A549 (cell line): ENCODE results near the gene RAB3IP. TPM values are rescaled to one million over a fixed set of nuclear protein-coding genes. Genes with fewer than 3 reads are reported as not detected.

Experiments
- ATAC-seq, 2 experiments: fragments of 200-7000 bp in 1 of 2; fragments of >200 bp in 1 of 2; cut with Nextera tagmentation in 1 of 2; cut with Tn5 transposase in 1 of 2; 3 replicates each; pipeline versions ENCODE4 v1.8.0 to v1.9.1; 2018 to 2020; ENCODE audit warnings: mild to moderate bottlenecking in 1 of 2, moderate library complexity in 1 of 2
- CTCF ChIA-PET: fragments of 300-600 bp; sonication (Branson Sonifier 250); formaldehyde crosslinking; extraction: SDS; loops from one replicate; lab custom pipeline; 2021; ENCODE audit warnings: antibody characterized with exemption, inconsistent platforms; lab: Yijun Ruan, JAX
- POLR2A ChIA-PET: fragments of 350-600 bp; formaldehyde crosslinking; extraction: SDS; loops from one replicate; lab custom pipeline; 2021; ENCODE audit warnings: antibody characterized with exemption, inconsistent platforms; lab: Yijun Ruan, JAX
- DNase-seq, 2 experiments: peaks; one replicate each; pipeline versions ENCODE4 v3.0.0 to v3.0.0-alpha.2; 2011 to 2016; ENCODE audit warnings: low read depth in 1 of 2, low spot score in 1 of 2
- FAIRE-seq: peaks from 2 replicates; lab custom pipeline; 2011; peaks lifted over from hg19 to GRCh38; lab: Jason Lieb, UNC
- H3K27ac ChIP-seq, 2 experiments: fragments of >200 bp; sonication (Bioruptor Twin); formaldehyde crosslinking; 3 replicates each; pipeline ENCODE4 v1.5.1; 2016 to 2017
- H3K4me1 ChIP-seq: fragments of >200 bp; sonication (Bioruptor Twin); formaldehyde crosslinking; 3 replicates; pipeline ENCODE4 v1.6.1; 2016
- H3K4me2 ChIP-seq: fragments of >200 bp; sonication (Bioruptor Twin); formaldehyde crosslinking; 3 replicates; pipeline ENCODE4 v1.6.1; 2016
- H3K4me3 ChIP-seq: fragments of >200 bp; sonication (Bioruptor Twin); formaldehyde crosslinking; 3 replicates; pipeline ENCODE4 v1.5.1; 2016
- H3K9me3 ChIP-seq: fragments of >200 bp; sonication (Bioruptor Twin); formaldehyde crosslinking; 3 replicates; pipeline ENCODE4 v1.6.1; 2016
- CBX2 ChIP-seq: fragments of 200-600 bp; sonication (generic); IDR thresholded peaks from 2 replicates; pipeline ENCODE4 v1.6.1; 2016; ENCODE audit warnings: low read depth, mild to moderate bottlenecking, borderline replicate concordance
- CBX8 ChIP-seq: fragments of 200-600 bp; sonication (generic); IDR thresholded peaks from 2 replicates; pipeline ENCODE4 v1.6.1; 2016
- EHMT2 ChIP-seq: fragments of 200-600 bp; sonication (generic); IDR thresholded peaks from 2 replicates; pipeline ENCODE4 v1.6.1; 2016; ENCODE audit warnings: antibody characterized with exemption, low read depth, mild to moderate bottlenecking, moderate library complexity
- ESRRA ChIP-seq: fragments of 150-350 bp; IDR thresholded peaks from 2 replicates; pipeline ENCODE4 v1.6.1; 2014; ENCODE audit warnings: mild to moderate bottlenecking, low read length, borderline replicate concordance
- FOSB ChIP-seq: fragments of 250-450 bp; sonication (Bioruptor Pico); IDR thresholded peaks from 2 replicates; pipeline ENCODE4 v1.5.0; 2020; ENCODE audit warnings: mild to moderate bottlenecking, moderate library complexity
- FOSL2 ChIP-seq, 2 experiments: fragments of 450-650 bp in 1 of 2; fragments of >200 bp in 1 of 2; sonication (Bioruptor Twin) in 1 of 2; formaldehyde crosslinking; IDR thresholded peaks; 2 replicates each; pipeline versions ENCODE4 v1.5.0 to v1.6.1; 2016 to 2020; ENCODE audit warnings: mild to moderate bottlenecking in 1 of 2, moderate library complexity in 1 of 2
- FOXS1 ChIP-seq: fragments of 250-450 bp; sonication (Bioruptor Pico); IDR thresholded peaks from 2 replicates; pipeline ENCODE4 v1.5.0; 2020; ENCODE audit warnings: mild to moderate bottlenecking, moderate library complexity
- HDAC2 ChIP-seq: fragments of 200-600 bp; sonication (generic); IDR thresholded peaks from 2 replicates; pipeline ENCODE4 v1.6.1; 2016
- HES2 ChIP-seq: fragments of >200 bp; sonication (Bioruptor Twin); formaldehyde crosslinking; IDR thresholded peaks from 2 replicates; pipeline ENCODE4 v1.6.1; 2016
- HEYL ChIP-seq: fragments of 250-450 bp; sonication (Bioruptor Pico); IDR thresholded peaks from 2 replicates; pipeline ENCODE4 v1.8.0; 2021; ENCODE audit warnings: mild to moderate bottlenecking, moderate library complexity
- HOXB5 ChIP-seq: fragments of 250-450 bp; sonication (Bioruptor Pico); IDR thresholded peaks from 2 replicates; pipeline ENCODE4 v1.5.0; 2020; ENCODE audit warnings: mild to moderate bottlenecking, moderate library complexity
- JUN ChIP-seq, 2 experiments: fragments of >200 bp; sonication (Bioruptor Twin); formaldehyde crosslinking; IDR thresholded peaks; 2 replicates in 1 of 2; 3 replicates in 1 of 2; pipeline ENCODE4 v1.6.1; 2016 to 2017
- MYC ChIP-seq: IDR thresholded peaks from 2 replicates; pipeline ENCODE4 v1.6.1; 2012; ENCODE audit warnings: mild to moderate bottlenecking, inconsistent platforms, low read length, improper control_type of control experiment, borderline replicate concordance
- PBX3 ChIP-seq: IDR thresholded peaks from 2 replicates; pipeline ENCODE4 v1.6.1; 2012
- POLR2A ChIP-seq: IDR thresholded peaks from 2 replicates; pipeline ENCODE4 v1.6.1; 2012; ENCODE audit warnings: mild to moderate bottlenecking, low read length
- POLR2AphosphoS2 ChIP-seq: conservative IDR thresholded peaks from 2 replicates; pipeline ENCODE4 v1.6.1; 2012; ENCODE audit warnings: low read length, improper control_type of control experiment, inconsistent platforms
- TFCP2L1 ChIP-seq: fragments of 250-450 bp; sonication (Bioruptor Pico); IDR thresholded peaks from 2 replicates; pipeline ENCODE4 v1.5.0; 2021; ENCODE audit warnings: mild to moderate bottlenecking
- WGBS: methylation state at CpG from one replicate; pipeline ENCODE4 v1.1.6; 2017; ENCODE audit errors: missing lambda C conversion rate; 5-methylcytosine and 5-hydroxymethylcytosine counted together
- polyA plus RNA-seq, 4 experiments: library from polyadenylated mRNA; depleted of rRNA in 3 of 4; stranded (reverse); fragments of >200 nt; fragmentation: RNase III in 1 of 4; extraction: RNeasy Plus Mini Kit Qiagen cat#74134 plus additional on column Dnase treatment in 1 of 4; gene quantifications; 2 replicates in 3 of 4; 3 replicates in 1 of 4; pipeline ENCODE4 v1.2.3, GENCODE V29; 2011 to 2017
- TF ChIP-seq, protein P1 (sequence below): fragments of 450-650 bp; IDR thresholded peaks from 2 replicates; pipeline ENCODE4 v1.6.1; 2014; ENCODE audit warnings: antibody characterized with exemption
- TF ChIP-seq, protein P2 (sequence below): fragments of 250-450 bp; sonication (Bioruptor Pico); IDR thresholded peaks from 2 replicates; pipeline ENCODE4 v1.5.0; 2020; ENCODE audit warnings: low read depth, mild to moderate bottlenecking, moderate library complexity

The RAB3IP gene
- polyA plus RNA-seq, 2 of the 4 experiments (the other 2 are of a cell fraction), result 12.1 to 46.4 TPM

- Histone ChIP-seq H3K4me1 (peaks cover 11% of the 10 kb centered on the region; the same call in 2 of the 3 replicates), H3K4me3 (no peak overlapping the region), H3K27ac (0 out of 6 replicates have a peak overlapping the region, but pooled peaks of 1 of the 2 experiments have one; percentile 18), H3K4me2 (peak overlapping the region; percentile 9; the same call in 1 of the 3 replicates), H3K9me3 (no peaks in the 10 kb centered on the region)
- ATAC-seq, result peak in 1 of 2 experiments; percentile 53; a peak in 2 of 6 replicates
- TF ChIP-seq HOXB5 (no peak), FOSB (no peak), FOSL2 (IDR thresholded peaks at IDR 0.05) (no peak), FOSL2 (CRISPR knock-in tag; IDR thresholded peaks at IDR 0.05) (peak; percentile 50), HES2 (no peak), CBX2 (no peak)
- DNase-seq, result peak in 1 of 2 experiments; percentile 33
- ChIA-PET POLR2A (no interaction called here), CTCF (interaction anchor here (0.6 kb wide), 3 partner anchors 220 to 872 kb away, joined by 3 to 4 read pairs (median 4); no protein-coding TSS in a partner anchor)
- WGBS, result 75% methylated on average over 8 of the region's 8 CpGs
- FAIRE-seq, result no peak
Observed at GRCh38 chr12:69821456-69822159, 82.9 kb downstream of the RAB3IP start.

- ChIA-PET CTCF (interaction anchor here (0.6 to 1.3 kb wide), 3 partner anchors 11 to 220 kb away, joined by 3 to 4 read pairs (median 3); no protein-coding TSS in a partner anchor), POLR2A (no interaction called here)
- no peaks in the 10 kb centered on the region for H3K9me3 ChIP-seq
- ATAC-seq (peak in 1 of 2 experiments; percentile 19; a peak in 1 of 6 replicates), DNase-seq (no peak), FAIRE-seq (no peak)
- peaks cover 11% of the 10 kb centered on the region; the same call in 2 of the 3 replicates for H3K4me1 ChIP-seq
- 74% methylated on average over 3 of the region's 3 CpGs for WGBS
- H3K4me2 ChIP-seq, result no peak overlapping the region
- 0 out of 6 replicates have a peak overlapping the region, but pooled peaks of 1 of the 2 experiments have one; percentile 4 for H3K27ac ChIP-seq
- H3K4me3 ChIP-seq, result no peak overlapping the region
- TF ChIP-seq FOXS1 (CRISPR knock-in tag), result no peak
- no peak for TF ChIP-seq HEYL (CRISPR knock-in tag)
- TF ChIP-seq HDAC2, result no peak
- TF ChIP-seq POLR2A, result no peak
- TF ChIP-seq TFCP2L1 (CRISPR knock-in tag), result no peak
- TF ChIP-seq HES2, result no peak
- TF ChIP-seq JUN (IDR thresholded peaks at IDR 0.05), result no peak
- TF ChIP-seq ESRRA, result no peak
- TF ChIP-seq CBX8, result no peak
- TF ChIP-seq, protein P1, sequence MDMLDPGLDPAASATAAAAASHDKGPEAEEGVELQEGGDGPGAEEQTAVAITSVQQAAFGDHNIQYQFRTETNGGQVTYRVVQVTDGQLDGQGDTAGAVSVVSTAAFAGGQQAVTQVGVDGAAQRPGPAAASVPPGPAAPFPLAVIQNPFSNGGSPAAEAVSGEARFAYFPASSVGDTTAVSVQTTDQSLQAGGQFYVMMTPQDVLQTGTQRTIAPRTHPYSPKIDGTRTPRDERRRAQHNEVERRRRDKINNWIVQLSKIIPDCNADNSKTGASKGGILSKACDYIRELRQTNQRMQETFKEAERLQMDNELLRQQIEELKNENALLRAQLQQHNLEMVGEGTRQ, result no peak
- no peak for TF ChIP-seq FOSL2 (IDR thresholded peaks at IDR 0.05)
- no peak for TF ChIP-seq FOSL2 (CRISPR knock-in tag; IDR thresholded peaks at IDR 0.05)
- no peak for TF ChIP-seq EHMT2
- TF ChIP-seq POLR2AphosphoS2, result no peak
Observed at GRCh38 chr12:69822201-69822860, 83.7 kb downstream of the RAB3IP start.

GRCh38 chr12:69824028-69824427 lies 85.4 kb downstream of the RAB3IP start:
- no peak overlapping the region for H3K27ac ChIP-seq
- POLR2A ChIA-PET, result no interaction called here
- no peaks in the 10 kb centered on the region for H3K9me3 ChIP-seq
- peaks cover 11% of the 10 kb centered on the region; the same call in 2 of the 3 replicates for H3K4me1 ChIP-seq
- no peak for DNase-seq
- TF ChIP-seq EHMT2, result no peak
- no peak for TF ChIP-seq PBX3
- no peak for TF ChIP-seq JUN (IDR thresholded peaks at IDR 0.05)
- no peak for TF ChIP-seq MYC
- TF ChIP-seq FOSL2 (IDR thresholded peaks at IDR 0.05), result no peak
- no peak for TF ChIP-seq FOSL2 (CRISPR knock-in tag; IDR thresholded peaks at IDR 0.05)
- TF ChIP-seq, protein P2, sequence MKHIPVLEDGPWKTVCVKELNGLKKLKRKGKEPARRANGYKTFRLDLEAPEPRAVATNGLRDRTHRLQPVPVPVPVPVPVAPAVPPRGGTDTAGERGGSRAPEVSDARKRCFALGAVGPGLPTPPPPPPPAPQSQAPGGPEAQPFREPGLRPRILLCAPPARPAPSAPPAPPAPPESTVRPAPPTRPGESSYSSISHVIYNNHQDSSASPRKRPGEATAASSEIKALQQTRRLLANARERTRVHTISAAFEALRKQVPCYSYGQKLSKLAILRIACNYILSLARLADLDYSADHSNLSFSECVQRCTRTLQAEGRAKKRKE (CRISPR knock-in tag), result no peak
- no peak for TF ChIP-seq FOXS1 (CRISPR knock-in tag)
- no peak for TF ChIP-seq CBX8
- CTCF ChIA-PET, result no interaction called here
- ATAC-seq, result no peak
- no peak overlapping the region for H3K4me2 ChIP-seq
- no peak overlapping the region for H3K4me3 ChIP-seq
- no peak for FAIRE-seq
